K562 (cell line): ENCODE data around the gene EXOG. TPM values are rescaled to one million over a fixed set of nuclear protein-coding genes. Genes with fewer than 3 reads are reported as not detected.

ENCODE experiments used
- ARID4B ChIP-seq: sonication (generic); formaldehyde crosslinking; IDR thresholded peaks from 2 replicates; pipeline ENCODE4 v1.8.0; 2022; ENCODE audit warnings: mild to moderate bottlenecking, missing genetic modification reagents
- ATF7 ChIP-seq: fragments of 450-650 bp; IDR thresholded peaks from 2 replicates; pipeline ENCODE4 v1.7.1; 2014; ENCODE audit warnings: mild to moderate bottlenecking, moderate library complexity
- BCL6 ChIP-seq: fragments of 250-450 bp; sonication (Bioruptor Pico); IDR thresholded peaks from 2 replicates; pipeline ENCODE4 v1.4.0; 2020
- CBX5 ChIP-seq: IDR thresholded peaks from 2 replicates; pipeline ENCODE4 v1.6.1; 2014; ENCODE audit warnings: low read depth, borderline replicate concordance
- CREB3L1 ChIP-seq: fragments of 450-650 bp; IDR thresholded peaks from 2 replicates; pipeline ENCODE4 v1.6.1; 2014; ENCODE audit warnings: low read depth, mild to moderate bottlenecking, moderate library complexity, borderline replicate concordance
- FIP1L1 ChIP-seq: fragments of 200-400 bp; formaldehyde crosslinking; IDR thresholded peaks from 2 replicates; pipeline ENCODE4 v1.6.1; 2018; ENCODE audit warnings: mild to moderate bottlenecking, low read depth, low read length; ENCODE audit not compliant: poor library complexity, severe bottlenecking
- GTF2E2 ChIP-seq: fragments of 200-800 bp; sonication (Bioruptor generic); IDR thresholded peaks from 2 replicates; pipeline ENCODE4 v1.6.1; 2016; ENCODE audit warnings: missing genetic modification characterization, missing compliant biosample characterization
- KDM2B ChIP-seq: fragments of 250-450 bp; sonication (Bioruptor Pico); IDR thresholded peaks from 2 replicates; pipeline ENCODE4 v1.8.0; 2021; ENCODE audit warnings: mild to moderate bottlenecking, moderate library complexity
- KDM4B ChIP-seq, 2 experiments: fragments of 450-650 bp in 1 of 2; sonication (generic) in 1 of 2; IDR thresholded peaks; 2 replicates each; pipeline ENCODE4 v1.6.1; 2016 to 2017; ENCODE audit warnings: borderline replicate concordance in 2 of 2, antibody characterized with exemption in 1 of 2, low read depth in 1 of 2, mild to moderate bottlenecking in 1 of 2
- NKRF ChIP-seq: fragments of 450-650 bp; IDR thresholded peaks from 2 replicates; pipeline ENCODE4 v1.6.1; 2016; ENCODE audit warnings: borderline replicate concordance
- SNAPC5 ChIP-seq: fragments of 250-450 bp; sonication (Bioruptor Pico); IDR thresholded peaks from 2 replicates; pipeline ENCODE4 v1.8.0; 2021; ENCODE audit warnings: moderate library complexity, mild to moderate bottlenecking, inconsistent platforms
- TCF3 ChIP-seq: sonication (generic); formaldehyde crosslinking; IDR thresholded peaks from 2 replicates; pipeline ENCODE4 v1.4.0; 2020; ENCODE audit warnings: mild to moderate bottlenecking, missing genetic modification reagents
- ZBTB34 ChIP-seq: fragments of 250-450 bp; sonication (Bioruptor Pico); IDR thresholded peaks from 2 replicates; pipeline ENCODE4 v1.8.0; 2021; ENCODE audit warnings: mild to moderate bottlenecking, moderate library complexity
- ZBTB8A ChIP-seq: fragments of 450-650 bp; IDR thresholded peaks from 2 replicates; pipeline ENCODE4 v1.6.1; 2018; ENCODE audit warnings: mild to moderate bottlenecking, moderate library complexity; ENCODE audit not compliant: partially characterized antibody
- ZNF830 ChIP-seq: fragments of 250-450 bp; sonication (Bioruptor Pico); IDR thresholded peaks from 2 replicates; pipeline ENCODE4 v1.5.0; 2021; ENCODE audit warnings: mild to moderate bottlenecking
- polyA plus RNA-seq, 8 experiments: library from polyadenylated mRNA; depleted of rRNA in 4 of 8; stranded (reverse) in 5 of 8; unstranded in 3 of 8; fragments of >200 nt; fragmentation: Nextera tagmentation in 2 of 8; fragmentation: Illumina TruSeq in 1 of 8; extraction: Ambion mirVana in 2 of 8; extraction: Trizol in 1 of 8; gene quantifications; 2 replicates each; pipeline versions ENCODE4 v1.2.1 to v1.2.3, GENCODE V29; 2011 to 2014; ENCODE audit warnings: inconsistent platforms in 1 of 8, missing spikeins in 1 of 8
- total RNA-seq, 7 experiments: library from RNA; depleted of rRNA in 6 of 7; stranded (reverse); fragments of >200 nt in 6 of 7; fragmentation: Illumina TruSeq in 2 of 7; extraction: Trizol in 2 of 7; gene quantifications; 2 replicates each; pipeline versions ENCODE4 v1.2.1 to v1.2.3, GENCODE V29; 2011 to 2021; ENCODE audit warnings: low replicate concordance in 1 of 7

EXOG gene
- total and polyA plus RNA-seq, 9 of the 15 experiments (the other 6 are each of a cell fraction or from before 2014, with no cell fraction given) = 10.8 to 21.7 (median 14.8) TPM

- 0 out of 2 replicates have a peak, but pooled peaks have one; percentile 38 for TF ChIP-seq CREB3L1
- peak; percentile 51; the same call in 1 of the 2 replicates for TF ChIP-seq KDM2B (CRISPR knock-in tag)
- no peak for TF ChIP-seq GTF2E2 (tag)
- TF ChIP-seq KDM4B (IDR thresholded peaks at IDR 0.05; ENCODE audit: borderline replicate concordance in 2 of 2, low read depth in 1 of 2) = no peak
- no peak for TF ChIP-seq CBX5
- no peak for TF ChIP-seq ARID4B
- TF ChIP-seq ZBTB34 (CRISPR knock-in tag) = no peak
- no peak for TF ChIP-seq ZBTB8A
- peak; percentile 30; the same call in 1 of the 2 replicates for TF ChIP-seq NKRF
- peak; percentile 58 for TF ChIP-seq FIP1L1
- no peak for TF ChIP-seq BCL6
- no peak for TF ChIP-seq TCF3 (CRISPR knock-in tag)
- 0 out of 2 replicates have a peak, but pooled peaks have one; percentile 25 for TF ChIP-seq ATF7
- no peak for TF ChIP-seq ZNF830 (CRISPR knock-in tag)
- no peak for TF ChIP-seq SNAPC5 (CRISPR knock-in tag)
These were observed 41.8 kb upstream of the EXOG start (continued) for GRCh38 chr3:38454178-38454883.
